Measurements from ENCODE around the gene CYP1A2. TPM values are rescaled to one million over a fixed set of nuclear protein-coding genes. Genes with fewer than 3 reads are reported as not detected.
A peak's percentile ranks its signal among the peaks of the same experiment; 100 is the strongest.
"Not testable (repeated sequence)": the region's sequence is repeated elsewhere in the genome, so short reads cannot be mapped to it uniquely, and the experiment has no call there.

The CYP1A2 gene
- total RNA-seq, 1 experiment from 2014 or later: not detected

- DNase-seq (ENCODE audit: low read depth): no peak
Measured at GRCh38 chr15:74735305-74735704, 13.3 kb upstream of the CYP1A2 start.

- not testable (repeated sequence) for DNase-seq (ENCODE audit: low read depth)
Measured at GRCh38 chr15:74738239-74738638, 10.4 kb upstream of the CYP1A2 start.

- no peak for DNase-seq (ENCODE audit: low read depth)
Measured at GRCh38 chr15:74742422-74742821, 6.2 kb upstream of the CYP1A2 start.

- DNase-seq (ENCODE audit: low read depth): no peak
Measured at GRCh38 chr15:74746389-74746788, 2.3 kb upstream of the CYP1A2 start.

- no peak for DNase-seq (ENCODE audit: low read depth)
Measured at GRCh38 chr15:74749832-74750231, 1.2 kb downstream of the CYP1A2 start.

GRCh38 chr15:74750751-74751150 lies 2.1 kb downstream of the CYP1A2 start:
- DNase-seq (ENCODE audit: low read depth): no peak

GRCh38 chr15:74752011-74752410 lies 3.4 kb downstream of the CYP1A2 start:
- DNase-seq (ENCODE audit: low read depth): no peak

GRCh38 chr15:74752531-74752930 lies 3.9 kb downstream of the CYP1A2 start:
- peak; percentile 70 for DNase-seq (ENCODE audit: low read depth)

- DNase-seq (ENCODE audit: low read depth): no peak
Measured at GRCh38 chr15:74754593-74755215, 6.1 kb downstream of the CYP1A2 start.

GRCh38 chr15:74758736-74759135 lies 10.1 kb downstream of the CYP1A2 start:
- no peak for DNase-seq (ENCODE audit: low read depth)

GRCh38 chr15:74762791-74763150 lies 14.1 kb downstream of the CYP1A2 start:
- DNase-seq (ENCODE audit: low read depth): no peak

GRCh38 chr15:74763416-74763815 lies 14.8 kb downstream of the CYP1A2 start:
- no peak for DNase-seq (ENCODE audit: low read depth)

GRCh38 chr15:74767167-74768098 lies 18.8 kb downstream of the CYP1A2 start:
- DNase-seq (ENCODE audit: low read depth): no peak

- DNase-seq (ENCODE audit: low read depth): no peak
Measured at GRCh38 chr15:74768099-74768770, 19.6 kb downstream of the CYP1A2 start.

- peak; percentile 47 for DNase-seq (ENCODE audit: low read depth)
Measured at GRCh38 chr15:74768771-74769342, 20.2 kb downstream of the CYP1A2 start.

GRCh38 chr15:74769463-74770025 lies 20.9 kb downstream of the CYP1A2 start:
- DNase-seq (ENCODE audit: low read depth): no peak

GRCh38 chr15:74770211-74770903 lies 21.7 kb downstream of the CYP1A2 start:
- DNase-seq (ENCODE audit: low read depth): no peak

GRCh38 chr15:74773329-74773728 lies 24.7 kb downstream of the CYP1A2 start:
- no peak for DNase-seq (ENCODE audit: low read depth)

GRCh38 chr15:74773731-74774252 lies 25.1 kb downstream of the CYP1A2 start:
- no peak for DNase-seq (ENCODE audit: low read depth)

- DNase-seq (ENCODE audit: low read depth): no peak
Measured at GRCh38 chr15:74775132-74775562, 26.5 kb downstream of the CYP1A2 start.

GRCh38 chr15:74775894-74776293 lies 27.2 kb downstream of the CYP1A2 start:
- no peak for DNase-seq (ENCODE audit: low read depth)
